HCT116 (cell line): ENCODE results near the gene ZNF414. TPM values are rescaled to one million over a fixed set of nuclear protein-coding genes. Genes with fewer than 3 reads are reported as not detected.
"Not testable (repeated sequence)": the region's sequence is repeated elsewhere in the genome, so short reads cannot be mapped to it uniquely, and the experiment has no call there.

Experiments
- ATAC-seq: fragments of 200-7000 bp; cut with Tn5 transposase; 2 replicates; pipeline ENCODE4 v1.9.1; 2020; ENCODE audit warnings: mild to moderate bottlenecking, moderate library complexity
- BruUV-seq: library from RNA; stranded (reverse); fragments of 400-500 nt; replicated peaks from 2 replicates; lab custom pipeline; 2021; lab: Mats Ljungman, UMichigan
- CTCF ChIA-PET: fragments of 300-600 bp; sonication (Branson Sonifier 250); formaldehyde crosslinking; loops from one replicate; lab custom pipeline; 2021; ENCODE audit warnings: antibody characterized with exemption; lab: Charles Lee
- POLR2A ChIA-PET: fragments of 300-600, 350-600 bp; sonication (Branson Sonifier 250); formaldehyde crosslinking; loops from one replicate; lab custom pipeline; 2021; ENCODE audit warnings: antibody characterized with exemption; lab: Charles Lee
- RAD21 ChIA-PET, 2 experiments: fragments of 300-600 bp; sonication (Branson Sonifier 250); formaldehyde crosslinking; loops; one replicate each; lab custom pipeline; 2023; ENCODE audit warnings: low total read pairs in 2 of 2; ENCODE audit not compliant: uncharacterized antibody in 2 of 2, unreplicated experiment in 2 of 2, low non-redundant PET in 1 of 2; lab: Charles Lee
- DNase-seq: peaks from one replicate; pipeline ENCODE4 v3.0.0-alpha.2; 2010; ENCODE audit warnings: low read depth, low spot score
- H2AFZ ChIP-seq: fragments of 200-600 bp; shearing (Covaris generic), sonication (generic); 2 replicates; pipeline ENCODE4 v1.6.1; 2017; ENCODE audit warnings: low read depth, mixed run types, mixed read lengths, antibody characterized with exemption, low read length; ENCODE audit not compliant: poor library complexity, severe bottlenecking
- H3K27ac ChIP-seq: 2 replicates; pipeline ENCODE4 v1.5.1; 2012; ENCODE audit warnings: low read depth, low read length
- H3K27me3 ChIP-seq: fragments of 200-600 bp; sonication (generic); 2 replicates; pipeline ENCODE4 v1.6.1; 2016; ENCODE audit warnings: mixed run types, low read length, mixed read lengths; ENCODE audit not compliant: insufficient read depth
- H3K36me3 ChIP-seq, 2 experiments: fragments of 200-500 bp in 1 of 2; fragments of 200-600 bp in 1 of 2; sonication (Bioruptor generic) in 1 of 2; sonication (generic) in 1 of 2; 2 replicates each; pipeline versions ENCODE4 v1.5.1 to v1.6.1; 2014 to 2016; ENCODE audit warnings: low read length in 2 of 2, inconsistent platforms in 1 of 2, mixed read lengths in 1 of 2, mixed run types in 1 of 2; ENCODE audit not compliant: insufficient read depth in 2 of 2, control insufficient read depth in 1 of 2
- H3K4me1 ChIP-seq, 2 experiments: fragments of 200-600 bp in 1 of 2; sonication (generic) in 1 of 2; 2 replicates each; pipeline versions ENCODE4 v1.5.1 to v1.6.1; 2012 to 2017; ENCODE audit warnings: low read length in 2 of 2, inconsistent platforms in 1 of 2, mild to moderate bottlenecking in 1 of 2, mixed read lengths in 1 of 2, mixed run types in 1 of 2, moderate library complexity in 1 of 2; ENCODE audit not compliant: insufficient read depth in 2 of 2, control insufficient read depth in 1 of 2
- H3K4me2 ChIP-seq: fragments of 200-600 bp; sonication (generic); 2 replicates; pipeline ENCODE4 v1.6.1; 2017; ENCODE audit warnings: mixed run types, low read length, mixed read lengths
- H3K4me3 ChIP-seq, 2 experiments: fragments of 200-600 bp in 1 of 2; sonication (generic) in 1 of 2; replicated peaks in 1 of 2; 2 replicates each; pipeline ENCODE4 v1.5.1; 2011 to 2016; ENCODE audit warnings: low read length in 2 of 2, control low read depth in 1 of 2, low read depth in 1 of 2, mild to moderate bottlenecking in 1 of 2, mixed read lengths in 1 of 2, mixed run types in 1 of 2
- H3K79me2 ChIP-seq: fragments of 200-600 bp; sonication (generic); 2 replicates; pipeline ENCODE4 v1.6.1; 2017; ENCODE audit warnings: mild to moderate bottlenecking, mixed run types, low read length, moderate library complexity, mixed read lengths; ENCODE audit not compliant: insufficient read depth
- H3K9ac ChIP-seq: fragments of 200-600 bp; sonication (generic); 2 replicates; pipeline ENCODE4 v1.6.1; 2016; ENCODE audit warnings: low read length, mixed read lengths
- H3K9me2 ChIP-seq: fragments of 200-600 bp; sonication (generic), shearing (Covaris generic); 2 replicates; pipeline ENCODE4 v1.6.1; 2017; ENCODE audit warnings: mixed run types, mild to moderate bottlenecking, moderate library complexity; ENCODE audit not compliant: insufficient read depth
- H3K9me3 ChIP-seq, 2 experiments: fragments of 200-500 bp in 1 of 2; fragments of 200-600 bp in 1 of 2; sonication (Bioruptor generic) in 1 of 2; sonication (generic) in 1 of 2; 2 replicates each; pipeline ENCODE4 v1.6.1; 2014 to 2017; ENCODE audit warnings: low read length in 2 of 2, mixed read lengths in 2 of 2, inconsistent platforms in 1 of 2, low read depth in 1 of 2, mild to moderate bottlenecking in 1 of 2, mixed run types in 1 of 2, moderate library complexity in 1 of 2; ENCODE audit not compliant: control insufficient read depth in 1 of 2, insufficient read depth in 1 of 2
- H4K20me1 ChIP-seq: fragments of 200-600 bp; sonication (generic), shearing (Covaris generic); 2 replicates; pipeline ENCODE4 v1.6.1; 2017; ENCODE audit warnings: mixed run types, mild to moderate bottlenecking, moderate library complexity; ENCODE audit not compliant: insufficient read depth
- CBX3 ChIP-seq: IDR thresholded peaks from 2 replicates; pipeline ENCODE4 v1.6.1; 2012; ENCODE audit warnings: low read depth
- EGR1 ChIP-seq: IDR thresholded peaks from 2 replicates; pipeline ENCODE4 v1.6.1; 2012; ENCODE audit warnings: low read depth
- EZH2 ChIP-seq: fragments of 200-600 bp; sonication (generic); IDR thresholded peaks from 2 replicates; pipeline ENCODE4 v1.6.1; 2017; ENCODE audit warnings: antibody characterized with exemption, mixed run types
- FOSL1 ChIP-seq: IDR thresholded peaks from 2 replicates; pipeline ENCODE4 v1.6.1; 2012; ENCODE audit warnings: low read depth
- JUND ChIP-seq: IDR thresholded peaks from 2 replicates; pipeline ENCODE4 v1.6.1; 2012
- POLR2A ChIP-seq: IDR thresholded peaks from 2 replicates; pipeline ENCODE4 v1.7.0; 2011; ENCODE audit warnings: borderline replicate concordance; ENCODE audit not compliant: insufficient read depth, insufficient read length; ENCODE audit errors: extremely low read depth
- POLR2AphosphoS5 ChIP-seq: IDR thresholded peaks from 2 replicates; pipeline ENCODE4 v1.6.1; 2011; ENCODE audit warnings: mild to moderate bottlenecking, low read depth, low read length, moderate library complexity
- RAD21 ChIP-seq: IDR thresholded peaks from 2 replicates; pipeline ENCODE4 v1.6.1; 2012; ENCODE audit warnings: low read depth, mild to moderate bottlenecking
- SIN3A ChIP-seq: IDR thresholded peaks from 2 replicates; pipeline ENCODE4 v1.6.1; 2012; ENCODE audit warnings: low read depth
- SP1 ChIP-seq: IDR thresholded peaks from 2 replicates; pipeline ENCODE4 v1.6.1; 2012; ENCODE audit warnings: low read depth
- SRF ChIP-seq: IDR thresholded peaks from 2 replicates; pipeline ENCODE4 v1.6.1; 2012; ENCODE audit warnings: low read depth
- YY1 ChIP-seq: IDR thresholded peaks from 2 replicates; pipeline ENCODE4 v1.6.1; 2011; ENCODE audit warnings: low read length, low read depth, moderate library complexity, mild to moderate bottlenecking; ENCODE audit not compliant: insufficient replicate concordance; ENCODE audit errors: extremely low read depth
- intact Hi-C: fragments of 100-400 bp; cut with micrococcal nuclease; formaldehyde crosslinking; loops from 2 replicates; pipeline ENCODE4 v1.10.0; 2022
- total RNA-seq: library from RNA; stranded (reverse); gene quantifications from one replicate; pipeline ENCODE4 v1.2.1, GENCODE V29; 2021; ENCODE audit not compliant: unreplicated experiment
- TF ChIP-seq, protein P1 (sequence below): IDR thresholded peaks from 2 replicates; pipeline ENCODE4 v1.6.1; 2011; ENCODE audit warnings: mild to moderate bottlenecking, low read length, moderate library complexity; ENCODE audit not compliant: insufficient replicate concordance; ENCODE audit errors: extremely low read depth
- TF ChIP-seq, protein P2 (sequence below): IDR thresholded peaks from 2 replicates; pipeline ENCODE4 v1.6.1; 2012

Gene ZNF414
- total RNA-seq, 1 experiment from 2014 or later: 31.9 TPM

DNA sequence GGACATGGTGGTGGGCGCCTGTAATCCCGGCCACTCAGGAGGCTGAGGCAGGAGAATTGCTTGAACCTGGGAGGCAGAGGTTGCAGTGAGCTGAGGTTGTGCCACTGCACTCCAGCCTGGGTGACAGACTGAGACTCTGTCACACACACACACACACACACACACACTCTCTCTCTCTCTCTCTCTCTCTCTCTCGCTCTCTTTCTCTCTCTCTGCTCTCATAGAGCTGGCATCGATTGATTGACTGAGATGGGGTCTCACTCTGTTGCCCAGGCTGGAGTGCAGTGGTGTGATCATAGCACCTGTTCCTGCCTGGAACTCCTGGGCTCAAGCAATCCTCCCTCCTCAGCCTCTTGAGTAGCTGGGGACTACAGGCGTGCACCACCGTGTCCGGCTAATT, 39.8 kb upstream of the ZNF414 start:
- POLR2A ChIA-PET, BruUV-seq, H2AFZ ChIP-seq, RAD21 ChIA-PET, H4K20me1 ChIP-seq, H3K4me2 ChIP-seq, H3K36me3 ChIP-seq, ATAC-seq, intact Hi-C loops, DNase-seq, H3K9me2 ChIP-seq, H3K27ac ChIP-seq, H3K9me3 ChIP-seq, H3K9ac ChIP-seq, H3K79me2 ChIP-seq, H3K27me3 ChIP-seq, H3K4me1 ChIP-seq, H3K4me3 ChIP-seq, CTCF ChIA-PET: not testable (repeated sequence)

DNA sequence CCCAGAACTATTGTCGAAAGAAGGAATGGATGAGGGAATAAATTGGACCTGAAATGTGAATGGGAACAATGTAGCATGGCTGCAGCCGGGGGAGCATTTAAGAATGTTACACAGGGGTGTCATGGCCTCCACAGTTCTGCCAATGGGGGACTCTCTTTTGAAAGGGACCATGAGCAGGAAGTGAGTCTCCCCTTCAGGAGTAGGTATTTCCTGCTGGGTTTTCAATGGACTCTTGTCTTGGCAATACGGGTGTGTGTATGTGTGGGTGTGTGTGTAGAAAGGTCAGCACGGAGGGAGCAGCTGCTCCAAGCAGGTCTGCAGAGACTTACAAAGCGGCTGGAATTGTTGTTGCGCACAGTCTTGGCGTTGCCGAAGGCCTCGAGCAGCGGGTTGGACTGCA, 38.8 kb upstream of the ZNF414 start:
- peak; percentile 88 for ATAC-seq
- ChIA-PET CTCF (no interaction called here), RAD21 (no interaction called here)
- no peaks in the 10 kb centered on the region for H3K36me3 ChIP-seq
- peak overlapping the region; percentile 10 to 26 for H3K4me3 ChIP-seq
- TF ChIP-seq SIN3A (peak; percentile 65; the same call in 1 of the 2 replicates), YY1 (peak; percentile 99), FOSL1 (peak; percentile 63), SRF (peak; percentile 78), POLR2AphosphoS5 (peak; percentile 24; the same call in 1 of the 2 replicates), RAD21 (no peak), EGR1 (peak; percentile 66), EZH2 (no peak), SP1 (peak; percentile 67; the same call in 1 of the 2 replicates), POLR2A (no peak), CBX3 (peak; percentile 94), JUND (no peak)
- TF ChIP-seq, protein P1, sequence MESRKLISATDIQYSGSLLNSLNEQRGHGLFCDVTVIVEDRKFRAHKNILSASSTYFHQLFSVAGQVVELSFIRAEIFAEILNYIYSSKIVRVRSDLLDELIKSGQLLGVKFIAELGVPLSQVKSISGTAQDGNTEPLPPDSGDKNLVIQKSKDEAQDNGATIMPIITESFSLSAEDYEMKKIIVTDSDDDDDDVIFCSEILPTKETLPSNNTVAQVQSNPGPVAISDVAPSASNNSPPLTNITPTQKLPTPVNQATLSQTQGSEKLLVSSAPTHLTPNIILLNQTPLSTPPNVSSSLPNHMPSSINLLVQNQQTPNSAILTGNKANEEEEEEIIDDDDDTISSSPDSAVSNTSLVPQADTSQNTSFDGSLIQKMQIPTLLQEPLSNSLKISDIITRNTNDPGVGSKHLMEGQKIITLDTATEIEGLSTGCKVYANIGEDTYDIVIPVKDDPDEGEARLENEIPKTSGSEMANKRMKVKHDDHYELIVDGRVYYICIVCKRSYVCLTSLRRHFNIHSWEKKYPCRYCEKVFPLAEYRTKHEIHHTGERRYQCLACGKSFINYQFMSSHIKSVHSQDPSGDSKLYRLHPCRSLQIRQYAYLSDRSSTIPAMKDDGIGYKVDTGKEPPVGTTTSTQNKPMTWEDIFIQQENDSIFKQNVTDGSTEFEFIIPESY: peak; percentile 36
- TF ChIP-seq, protein P2, sequence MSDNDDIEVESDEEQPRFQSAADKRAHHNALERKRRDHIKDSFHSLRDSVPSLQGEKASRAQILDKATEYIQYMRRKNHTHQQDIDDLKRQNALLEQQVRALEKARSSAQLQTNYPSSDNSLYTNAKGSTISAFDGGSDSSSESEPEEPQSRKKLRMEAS: peak; percentile 66; the same call in 1 of the 2 replicates
- TF ChIP-seq, all 23 proteins: peak for 10
- H3K27me3 ChIP-seq: no peaks in the 10 kb centered on the region
- peak overlapping the region; percentile 60 for H3K4me2 ChIP-seq
- peak overlapping the region; percentile 29 for H2AFZ ChIP-seq
- DNase-seq: peak; percentile 75
- peaks cover 0 to 10% of the 10 kb centered on the region in 2 experiments; a peak in 1 of 4 replicates for H3K4me1 ChIP-seq
- H3K79me2 ChIP-seq: no peaks in the 10 kb centered on the region
- no peaks in the 10 kb centered on the region for H4K20me1 ChIP-seq
- BruUV-seq: no TSS peak
- intact Hi-C loops: no loop called here
- POLR2A ChIA-PET: no interaction called here
- no peak overlapping the region for H3K27ac ChIP-seq
- H3K9me2 ChIP-seq: no peaks in the 10 kb centered on the region
- H3K9ac ChIP-seq: no peak overlapping the region
- H3K9me3 ChIP-seq: no peaks in the 10 kb centered on the region
